GM18951 (cell line): ENCODE data around the gene CYP26B1.

Source experiments
- POLR2A ChIP-seq: IDR thresholded peaks from 4 replicates; pipeline ENCODE4 v1.6.1; 2011; ENCODE audit warnings: mild to moderate bottlenecking; ENCODE audit not compliant: insufficient read length, insufficient read depth; ENCODE audit errors: extremely low read depth
- in situ Hi-C: fragments of 300-500 bp; cut with MboI; formaldehyde crosslinking; loops from one replicate; pipeline ENCODE4 v1.12.0; 2022; ENCODE audit warnings: low sequenced_read_pairs, mixed read lengths, inconsistent platforms; ENCODE audit not compliant: unreplicated experiment

Gene CYP26B1

DNA sequence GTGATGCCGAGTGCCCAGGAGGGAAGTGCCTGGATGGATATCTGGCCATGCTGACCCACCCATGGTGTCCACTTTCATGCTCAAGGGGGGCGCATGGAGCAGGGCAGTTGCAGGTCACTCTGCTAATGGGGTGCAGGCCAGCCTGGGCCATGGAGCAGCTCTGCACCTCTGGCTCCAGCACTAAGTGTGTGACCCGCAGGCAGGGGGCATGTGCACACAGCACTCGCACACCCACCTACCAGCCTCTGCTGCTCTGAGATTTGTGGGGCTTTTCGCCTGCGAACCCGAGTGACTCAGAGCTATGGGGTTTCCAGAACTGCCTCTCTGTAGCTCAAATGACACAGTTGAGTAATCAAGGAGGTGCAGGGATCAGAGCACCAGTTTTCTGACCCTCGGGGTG, 66.2 kb downstream of the CYP26B1 start:
- no peak for TF ChIP-seq POLR2A
- in situ Hi-C loops, result no loop called here

DNA sequence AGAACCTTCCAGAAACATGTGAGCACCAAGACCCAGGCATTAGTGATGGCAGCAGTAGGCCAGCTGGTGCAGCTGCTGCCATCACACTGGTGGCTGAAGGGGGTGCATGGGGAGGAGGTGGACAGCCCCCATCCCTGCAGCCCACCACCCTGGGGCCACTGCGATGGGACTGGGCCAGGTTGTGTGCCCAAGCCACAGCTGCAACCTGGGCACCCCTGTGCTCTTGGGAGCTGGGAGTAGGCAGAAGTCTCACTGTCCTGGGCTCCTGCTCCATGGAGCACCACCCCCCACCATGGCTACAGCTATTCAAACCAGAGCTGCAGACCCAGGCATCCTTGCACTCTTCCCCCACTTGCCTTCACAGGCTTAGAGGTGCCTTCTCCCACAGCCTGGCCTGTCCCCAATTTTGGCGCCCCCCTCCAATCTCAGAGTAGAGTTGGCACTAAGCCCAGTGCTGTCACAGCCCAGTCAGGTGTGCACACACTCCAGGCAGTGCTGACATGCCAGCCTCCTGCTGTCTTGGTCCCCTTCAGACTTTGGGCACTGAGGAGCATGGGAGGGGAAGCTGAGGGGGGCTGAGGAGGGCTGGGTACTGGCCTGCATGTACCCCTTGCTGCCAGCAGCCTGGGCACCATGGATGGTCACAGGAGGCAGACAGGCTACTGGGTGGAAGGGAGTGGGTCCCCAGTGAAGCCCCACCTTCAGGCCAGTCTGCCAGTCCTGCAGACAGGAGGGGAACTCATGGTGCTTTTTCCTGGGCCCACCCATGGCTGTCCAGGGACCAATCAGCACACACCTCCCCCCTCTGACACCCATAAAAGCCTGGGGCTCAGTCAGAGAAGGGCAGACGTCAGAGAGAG, 67.1 kb downstream of the CYP26B1 start:
- no peak for TF ChIP-seq POLR2A
- in situ Hi-C loops, result no loop called here
